GM08714 (cell line): ENCODE data around the gene TPRN.

Experiments
- H3K4me3 ChIP-seq: fragments of 200-500 bp; sonication (Bioruptor generic); 2 replicates; pipeline ENCODE4 v1.5.1; 2014; ENCODE audit warnings: mild to moderate bottlenecking, low read length, inconsistent platforms
- ZNF274 ChIP-seq: IDR thresholded peaks from 2 replicates; pipeline ENCODE4 v1.6.1; 2012; ENCODE audit warnings: mild to moderate bottlenecking, low read depth, low read length

The TPRN gene

GRCh38 chr9:137175345-137175961 lies 25.1 kb downstream of the TPRN start:
- H3K4me3 ChIP-seq: no peak overlapping the region
- TF ChIP-seq ZNF274: no peak

GRCh38 chr9:137174722-137175293 lies 25.7 kb downstream of the TPRN start:
- no peak overlapping the region for H3K4me3 ChIP-seq
- no peak for TF ChIP-seq ZNF274

GRCh38 chr9:137173796-137174664 lies 26.5 kb downstream of the TPRN start:
- H3K4me3 ChIP-seq: no peak overlapping the region
- no peak for TF ChIP-seq ZNF274

- no peak for TF ChIP-seq ZNF274
- H3K4me3 ChIP-seq: no peak overlapping the region
Measured at GRCh38 chr9:137172901-137173795, 27.4 kb downstream of the TPRN start.

GRCh38 chr9:137171149-137171900 lies 29.2 kb downstream of the TPRN start:
- no peak overlapping the region for H3K4me3 ChIP-seq
- TF ChIP-seq ZNF274: no peak

- no peak for TF ChIP-seq ZNF274
- H3K4me3 ChIP-seq: no peak overlapping the region
Measured at GRCh38 chr9:137170486-137171148, 29.9 kb downstream of the TPRN start.

- peak within 1 kb of the TSS; percentile 49; the same call in 1 of the 2 replicates for H3K4me3 ChIP-seq
- TF ChIP-seq ZNF274: no peak
Measured at GRCh38 chr9:137169896-137170358, 30.6 kb downstream of the TPRN start, which contains the start of gene LRRC26. Gene LRRC26 (minus strand): TSS chr9:137170051. CDS start chr9:137169943, 108 bp downstream.

GRCh38 chr9:137168904-137169856 lies 31.4 kb downstream of the TPRN start:
- TF ChIP-seq ZNF274: no peak
- peak overlapping the region; percentile 49; the same call in 1 of the 2 replicates for H3K4me3 ChIP-seq

GRCh38 chr9:137168573-137168903 lies 32.0 kb downstream of the TPRN start:
- TF ChIP-seq ZNF274: no peak
- peak overlapping the region; percentile 49; the same call in 1 of the 2 replicates for H3K4me3 ChIP-seq

- no peak for TF ChIP-seq ZNF274
- H3K4me3 ChIP-seq: no peak overlapping the region; the same call in 1 of the 2 replicates
Measured at GRCh38 chr9:137167747-137168572, 32.6 kb downstream of the TPRN start.

- H3K4me3 ChIP-seq: no peak overlapping the region
- TF ChIP-seq ZNF274: no peak
Measured at GRCh38 chr9:137167277-137167746, 33.2 kb downstream of the TPRN start.
